HG02840 (cell line): ENCODE data around the gene FAM200A.
A peak's percentile ranks its signal among the peaks of the same experiment; 100 is the strongest.
"Not testable (repeated sequence)": the region's sequence is repeated elsewhere in the genome, so short reads cannot be mapped to it uniquely, and the experiment has no call there.

ENCODE experiments used
- ATAC-seq: cut with Tn5 transposase; IDR thresholded peaks from one replicate; pipeline ENCODE4 v1.9.1; 2021; ENCODE audit warnings: mild to moderate bottlenecking, moderate library complexity, moderate number of reproducible peaks; ENCODE audit not compliant: unreplicated experiment, low FRiP score

The FAM200A gene

GRCh38 chr7:99551767-99552463, at the start of gene FAM200A:
Gene FAM200A (minus strand): TSS chr7:99552114. CDS start chr7:99548407, 3,707 bp downstream.
- ATAC-seq: peak; percentile 79

- no peak for ATAC-seq
These were observed 47.9 kb upstream of the FAM200A start for GRCh38 chr7:99599836-99600235.

GRCh38 chr7:99597762-99598501, 46.0 kb upstream of the FAM200A start, which contains the start of gene TMEM225B:
Gene TMEM225B (plus strand): TSS chr7:99598267. CDS start chr7:99604389, 6,122 bp downstream.
- ATAC-seq: no peak

- ATAC-seq: no peak
These were observed 44.6 kb upstream of the FAM200A start for GRCh38 chr7:99596408-99596955.

- ATAC-seq: no peak
These were observed 43.2 kb upstream of the FAM200A start for GRCh38 chr7:99594948-99595745.

GRCh38 chr7:99588868-99589267, 37.0 kb upstream of the FAM200A start:
- ATAC-seq: no peak

GRCh38 chr7:99580778-99581332, 28.9 kb upstream of the FAM200A start:
- ATAC-seq: not testable (repeated sequence)

GRCh38 chr7:99579956-99580777, 28.3 kb upstream of the FAM200A start:
- no peak for ATAC-seq

- no peak for ATAC-seq
These were observed 27.5 kb upstream of the FAM200A start for GRCh38 chr7:99579281-99579955.

GRCh38 chr7:99576251-99576650, 24.3 kb upstream of the FAM200A start:
- ATAC-seq: no peak

GRCh38 chr7:99573257-99573656, 21.3 kb upstream of the FAM200A start:
- no peak for ATAC-seq

GRCh38 chr7:99571768-99572167, 19.9 kb upstream of the FAM200A start:
- ATAC-seq: no peak

- ATAC-seq: not testable (repeated sequence)
These were observed 16.9 kb upstream of the FAM200A start for GRCh38 chr7:99568770-99569169.

- no peak for ATAC-seq
These were observed 11.7 kb upstream of the FAM200A start for GRCh38 chr7:99563650-99564049.

- ATAC-seq: no peak
These were observed 10.9 kb upstream of the FAM200A start for GRCh38 chr7:99562832-99563231.

GRCh38 chr7:99562114-99562784, 10.3 kb upstream of the FAM200A start:
- ATAC-seq: no peak

- no peak for ATAC-seq
These were observed 9.8 kb upstream of the FAM200A start for GRCh38 chr7:99561737-99562051.

GRCh38 chr7:99560834-99561736, 9.2 kb upstream of the FAM200A start:
- ATAC-seq: no peak
